HL-60 (cell line): ENCODE results near the gene GABPB2.

Experiments
- DNase-seq, 2 experiments: peaks; one replicate each; pipeline ENCODE4 v3.0.0-alpha.2; 2010 to 2020; ENCODE audit warnings: low read depth in 1 of 2, low spot score in 1 of 2
- H3K27ac ChIP-seq: fragments of 250-450 bp; sonication (Bioruptor Pico); replicated peaks from 2 replicates; pipeline ENCODE4 v1.5.1; 2020; ENCODE audit warnings: mild to moderate bottlenecking, moderate library complexity
- H3K27me3 ChIP-seq: fragments of 250-450 bp; sonication (Bioruptor Pico); 2 replicates; pipeline ENCODE4 v1.5.1; 2021; ENCODE audit warnings: mild to moderate bottlenecking, moderate library complexity; ENCODE audit not compliant: insufficient read depth, poor library complexity, severe bottlenecking
- H3K4me3 ChIP-seq: replicated peaks from 2 replicates; pipeline ENCODE4 v1.5.1; 2011; ENCODE audit warnings: mild to moderate bottlenecking, control low read depth, low read length; ENCODE audit not compliant: insufficient read depth
- GABPA ChIP-seq: IDR thresholded peaks from 2 replicates; pipeline ENCODE4 v1.6.1; 2012; ENCODE audit warnings: low read depth
- POLR2AphosphoS5 ChIP-seq: IDR thresholded peaks from 2 replicates; pipeline ENCODE4 v1.6.1; 2012; ENCODE audit warnings: low read depth
- SPI1 ChIP-seq: IDR thresholded peaks from 2 replicates; pipeline ENCODE4 v1.6.1; 2012; ENCODE audit warnings: low read depth, mild to moderate bottlenecking, borderline replicate concordance
- TF ChIP-seq, protein P1 (sequence below): IDR thresholded peaks from 2 replicates; pipeline ENCODE4 v1.6.1; 2012; ENCODE audit warnings: low read depth; ENCODE audit not compliant: insufficient replicate concordance
- TF ChIP-seq, protein P2 (sequence below): IDR thresholded peaks from one replicate; pipeline ENCODE4 v1.5.1; 2011; ENCODE audit warnings: low read length, control low read depth, inconsistent platforms; ENCODE audit not compliant: insufficient read depth

The GABPB2 gene

DNA sequence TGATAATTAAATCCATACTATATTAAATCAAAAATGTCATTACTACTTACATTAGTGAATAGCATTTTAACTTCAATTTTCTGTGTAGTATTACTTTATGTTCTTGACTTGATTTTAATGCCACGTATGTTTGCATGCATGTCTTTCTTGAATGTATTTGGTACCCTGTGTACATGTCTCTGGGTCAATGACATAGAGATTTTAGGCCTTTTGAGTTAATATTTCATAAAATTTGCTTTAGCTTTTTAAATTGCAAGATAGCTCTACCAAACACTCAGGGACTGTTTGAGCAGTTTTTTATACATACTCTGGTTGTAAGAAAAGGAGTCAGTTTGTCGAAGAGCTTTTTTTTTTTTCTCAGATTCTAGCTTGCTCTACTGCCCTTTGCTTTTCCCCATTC lies 8.9 kb upstream of the GABPB2 start:
- DNase-seq = no peak
- TF ChIP-seq POLR2AphosphoS5 = no peak
- TF ChIP-seq GABPA = no peak
- TF ChIP-seq, protein P1, sequence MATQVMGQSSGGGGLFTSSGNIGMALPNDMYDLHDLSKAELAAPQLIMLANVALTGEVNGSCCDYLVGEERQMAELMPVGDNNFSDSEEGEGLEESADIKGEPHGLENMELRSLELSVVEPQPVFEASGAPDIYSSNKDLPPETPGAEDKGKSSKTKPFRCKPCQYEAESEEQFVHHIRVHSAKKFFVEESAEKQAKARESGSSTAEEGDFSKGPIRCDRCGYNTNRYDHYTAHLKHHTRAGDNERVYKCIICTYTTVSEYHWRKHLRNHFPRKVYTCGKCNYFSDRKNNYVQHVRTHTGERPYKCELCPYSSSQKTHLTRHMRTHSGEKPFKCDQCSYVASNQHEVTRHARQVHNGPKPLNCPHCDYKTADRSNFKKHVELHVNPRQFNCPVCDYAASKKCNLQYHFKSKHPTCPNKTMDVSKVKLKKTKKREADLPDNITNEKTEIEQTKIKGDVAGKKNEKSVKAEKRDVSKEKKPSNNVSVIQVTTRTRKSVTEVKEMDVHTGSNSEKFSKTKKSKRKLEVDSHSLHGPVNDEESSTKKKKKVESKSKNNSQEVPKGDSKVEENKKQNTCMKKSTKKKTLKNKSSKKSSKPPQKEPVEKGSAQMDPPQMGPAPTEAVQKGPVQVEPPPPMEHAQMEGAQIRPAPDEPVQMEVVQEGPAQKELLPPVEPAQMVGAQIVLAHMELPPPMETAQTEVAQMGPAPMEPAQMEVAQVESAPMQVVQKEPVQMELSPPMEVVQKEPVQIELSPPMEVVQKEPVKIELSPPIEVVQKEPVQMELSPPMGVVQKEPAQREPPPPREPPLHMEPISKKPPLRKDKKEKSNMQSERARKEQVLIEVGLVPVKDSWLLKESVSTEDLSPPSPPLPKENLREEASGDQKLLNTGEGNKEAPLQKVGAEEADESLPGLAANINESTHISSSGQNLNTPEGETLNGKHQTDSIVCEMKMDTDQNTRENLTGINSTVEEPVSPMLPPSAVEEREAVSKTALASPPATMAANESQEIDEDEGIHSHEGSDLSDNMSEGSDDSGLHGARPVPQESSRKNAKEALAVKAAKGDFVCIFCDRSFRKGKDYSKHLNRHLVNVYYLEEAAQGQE = no peak
- no peak for TF ChIP-seq SPI1
- TF ChIP-seq, protein P2, sequence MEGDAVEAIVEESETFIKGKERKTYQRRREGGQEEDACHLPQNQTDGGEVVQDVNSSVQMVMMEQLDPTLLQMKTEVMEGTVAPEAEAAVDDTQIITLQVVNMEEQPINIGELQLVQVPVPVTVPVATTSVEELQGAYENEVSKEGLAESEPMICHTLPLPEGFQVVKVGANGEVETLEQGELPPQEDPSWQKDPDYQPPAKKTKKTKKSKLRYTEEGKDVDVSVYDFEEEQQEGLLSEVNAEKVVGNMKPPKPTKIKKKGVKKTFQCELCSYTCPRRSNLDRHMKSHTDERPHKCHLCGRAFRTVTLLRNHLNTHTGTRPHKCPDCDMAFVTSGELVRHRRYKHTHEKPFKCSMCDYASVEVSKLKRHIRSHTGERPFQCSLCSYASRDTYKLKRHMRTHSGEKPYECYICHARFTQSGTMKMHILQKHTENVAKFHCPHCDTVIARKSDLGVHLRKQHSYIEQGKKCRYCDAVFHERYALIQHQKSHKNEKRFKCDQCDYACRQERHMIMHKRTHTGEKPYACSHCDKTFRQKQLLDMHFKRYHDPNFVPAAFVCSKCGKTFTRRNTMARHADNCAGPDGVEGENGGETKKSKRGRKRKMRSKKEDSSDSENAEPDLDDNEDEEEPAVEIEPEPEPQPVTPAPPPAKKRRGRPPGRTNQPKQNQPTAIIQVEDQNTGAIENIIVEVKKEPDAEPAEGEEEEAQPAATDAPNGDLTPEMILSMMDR = no peak
- Histone ChIP-seq H3K27ac (no peak overlapping the region), H3K4me3 (no peak overlapping the region), H3K27me3 (no peaks in the 10 kb centered on the region)

DNA sequence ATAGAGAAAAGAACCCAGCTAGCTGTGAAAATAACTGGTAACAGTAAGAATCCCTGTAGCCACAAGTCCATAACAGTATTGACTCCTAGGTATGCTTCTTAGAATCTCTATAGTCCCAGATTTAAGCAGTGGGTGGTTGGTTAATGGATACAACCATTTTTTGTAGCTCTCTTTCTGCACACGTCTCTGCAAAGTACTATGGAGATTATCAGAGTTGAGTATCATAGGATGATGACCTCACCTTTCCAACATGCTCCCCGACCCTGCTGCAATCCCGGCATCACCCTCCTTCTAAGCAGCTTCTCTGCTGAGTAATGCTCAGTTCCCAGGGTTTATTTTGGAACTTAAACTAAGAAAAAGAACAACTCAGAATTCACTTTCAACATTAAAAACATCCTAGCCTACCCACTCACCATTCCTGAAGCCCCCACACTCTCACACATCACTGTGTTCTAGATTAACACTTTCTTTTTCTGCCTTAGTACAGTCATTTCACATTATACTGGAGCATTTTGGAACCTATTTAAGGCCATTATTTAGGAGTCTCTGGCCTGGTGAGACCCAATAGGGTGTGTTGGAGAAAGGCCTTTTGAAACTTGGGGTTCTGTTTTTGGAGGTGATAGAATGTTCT lies 7.7 kb upstream of the GABPB2 start:
- H3K27me3 ChIP-seq = no peaks in the 10 kb centered on the region
- TF ChIP-seq GABPA (no peak), SPI1 (no peak), POLR2AphosphoS5 (no peak)
- TF ChIP-seq, protein P2 = no peak
- TF ChIP-seq, protein P1 = no peak
- no peak overlapping the region for H3K27ac ChIP-seq
- H3K4me3 ChIP-seq = no peak overlapping the region
- DNase-seq = no peak

DNA sequence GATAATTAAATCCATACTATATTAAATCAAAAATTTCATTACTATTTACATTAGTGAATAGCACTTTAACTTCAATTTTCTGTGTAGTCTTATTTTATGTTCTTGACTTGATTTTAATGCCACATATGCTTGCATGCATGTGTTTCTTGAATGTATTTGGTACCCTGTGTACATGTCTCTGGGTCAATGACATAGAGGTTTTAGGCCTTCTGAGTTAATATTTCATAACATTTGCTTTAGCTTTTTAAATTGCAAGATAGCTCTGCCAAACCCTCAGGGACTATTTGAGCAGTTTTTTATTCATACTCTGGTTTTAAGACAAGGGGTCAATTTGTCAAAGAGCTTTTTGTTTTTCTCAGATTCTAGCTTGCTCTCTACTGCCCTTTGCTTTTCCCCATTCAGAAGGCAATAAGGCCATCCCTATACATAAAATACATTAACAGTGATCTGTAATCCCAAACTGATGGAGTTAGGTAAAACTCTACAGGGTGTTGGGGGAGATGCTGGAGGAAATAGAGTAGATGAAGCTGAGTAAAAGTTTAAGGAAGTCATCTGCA lies 5.4 kb upstream of the GABPB2 start:
- TF ChIP-seq SPI1 (no peak), GABPA (no peak), POLR2AphosphoS5 (no peak)
- TF ChIP-seq, protein P2 = no peak
- TF ChIP-seq, protein P1 = no peak
- no peak for DNase-seq
- no peak overlapping the region for H3K27ac ChIP-seq
- no peak overlapping the region for H3K4me3 ChIP-seq
- no peaks in the 10 kb centered on the region for H3K27me3 ChIP-seq
